GM12878 (cell line): ENCODE data around the gene RELL2. TPM values are rescaled to one million over a fixed set of nuclear protein-coding genes. Genes with fewer than 3 reads are reported as not detected.
A peak's percentile ranks its signal among the peaks of the same experiment; 100 is the strongest.

Source experiments
- CBX3 ChIP-seq: fragments of 200-600 bp; sonication (generic); IDR thresholded peaks from 2 replicates; pipeline ENCODE4 v1.6.1; 2016; ENCODE audit warnings: low read depth, borderline replicate concordance
- CREB1 ChIP-seq: IDR thresholded peaks from 2 replicates; pipeline ENCODE4 v1.6.1; 2012; ENCODE audit warnings: low read depth, mild to moderate bottlenecking, inconsistent platforms
- EGR1 ChIP-seq, 2 experiments: IDR thresholded peaks; 1 replicate in 1 of 2; 2 replicates in 1 of 2; pipeline ENCODE4 v1.6.1; 2011 to 2012; ENCODE audit warnings: low read depth in 2 of 2, low read length in 2 of 2, borderline replicate concordance in 1 of 2, mild to moderate bottlenecking in 1 of 2, moderate library complexity in 1 of 2
- EP300 ChIP-seq, 2 experiments: fragments of 150-350 bp in 1 of 2; IDR thresholded peaks; 2 replicates each; pipeline ENCODE4 v1.6.1; 2011 to 2012; ENCODE audit warnings: low read depth in 2 of 2, low read length in 2 of 2, borderline replicate concordance in 1 of 2, improper control_type of control experiment in 1 of 2, inconsistent platforms in 1 of 2; ENCODE audit not compliant: control insufficient read depth in 1 of 2
- ETV6 ChIP-seq, 2 experiments: fragments of 450-650 bp in 1 of 2; IDR thresholded peaks in 1 of 2; conservative IDR thresholded peaks in 1 of 2; 2 replicates each; pipeline ENCODE4 v1.6.1; 2014; ENCODE audit warnings: antibody characterized with exemption in 1 of 2, borderline replicate concordance in 1 of 2, low read depth in 1 of 2, mild to moderate bottlenecking in 1 of 2, moderate library complexity in 1 of 2
- FOS ChIP-seq: IDR thresholded peaks from 3 replicates; pipeline ENCODE4 v1.6.1; 2011; ENCODE audit warnings: borderline replicate concordance; ENCODE audit not compliant: insufficient read length; ENCODE audit errors: extremely low read depth
- GABPA ChIP-seq: IDR thresholded peaks from 2 replicates; pipeline ENCODE4 v1.6.1; 2014; ENCODE audit warnings: antibody characterized with exemption, low read depth, mild to moderate bottlenecking, inconsistent platforms
- MTA3 ChIP-seq: IDR thresholded peaks from 2 replicates; pipeline ENCODE4 v1.6.1; 2012; ENCODE audit warnings: low read length, inconsistent platforms, borderline replicate concordance
- SRF ChIP-seq, 2 experiments: IDR thresholded peaks; 2 replicates each; pipeline ENCODE4 v1.6.1; 2011; ENCODE audit warnings: low read depth in 2 of 2, low read length in 2 of 2, mild to moderate bottlenecking in 1 of 2, moderate library complexity in 1 of 2
- SUPT20H ChIP-seq: IDR thresholded peaks from 2 replicates; pipeline ENCODE4 v1.6.1; 2011; ENCODE audit warnings: low read depth, mild to moderate bottlenecking, low read length, moderate library complexity, borderline replicate concordance; ENCODE audit not compliant: control insufficient read depth
- polyA plus RNA-seq, 11 experiments: library from polyadenylated mRNA; depleted of rRNA in 4 of 11; unstranded in 6 of 11; stranded (reverse) in 5 of 11; fragments of >200 nt; fragmentation: Nextera tagmentation in 4 of 11; fragmentation: Illumina TruSeq in 1 of 11; extraction: Ambion mirVana in 4 of 11; extraction: Trizol in 1 of 11; gene quantifications; 1 replicate in 1 of 11; 2 replicates in 10 of 11; pipeline versions ENCODE4 v1.2.1 to v1.2.3, GENCODE V29; 2011 to 2016; ENCODE audit warnings: inconsistent platforms in 2 of 11, missing spikeins in 2 of 11, low read depth in 1 of 11
- total RNA-seq, 4 experiments: library from RNA; depleted of rRNA in 3 of 4; stranded (reverse); fragments of >200 nt in 3 of 4; fragmentation: Illumina TruSeq in 1 of 4; extraction: Trizol in 1 of 4; gene quantifications; 2 replicates each; pipeline versions ENCODE4 v1.2.1 to v1.2.3, GENCODE V29; 2013 to 2021
- TF ChIP-seq, protein P1 (sequence below): fragments of 450-650 bp; IDR thresholded peaks from 2 replicates; pipeline ENCODE4 v1.6.1; 2014; ENCODE audit warnings: mild to moderate bottlenecking
- TF ChIP-seq, protein P2 (sequence below): fragments of 450-650 bp; formaldehyde crosslinking; IDR thresholded peaks from 2 replicates; pipeline ENCODE4 v1.4.0; 2022; ENCODE audit warnings: mild to moderate bottlenecking, moderate library complexity
- TF ChIP-seq, protein P3 (sequence below): fragments of 450-650 bp; IDR thresholded peaks from 2 replicates; pipeline ENCODE4 v1.6.1; 2016; ENCODE audit warnings: mild to moderate bottlenecking, moderate library complexity, borderline replicate concordance
- TF ChIP-seq, protein P4 (sequence below): fragments of 450-650 bp; IDR thresholded peaks from 2 replicates; pipeline ENCODE4 v1.6.1; 2017; ENCODE audit warnings: mild to moderate bottlenecking, moderate library complexity

The RELL2 gene
- total and polyA plus RNA-seq, 10 of the 15 experiments (the other 5 are each of a cell fraction or from before 2014, with no cell fraction given) = 0.23 to 21.4 (median 7.1) TPM

DNA sequence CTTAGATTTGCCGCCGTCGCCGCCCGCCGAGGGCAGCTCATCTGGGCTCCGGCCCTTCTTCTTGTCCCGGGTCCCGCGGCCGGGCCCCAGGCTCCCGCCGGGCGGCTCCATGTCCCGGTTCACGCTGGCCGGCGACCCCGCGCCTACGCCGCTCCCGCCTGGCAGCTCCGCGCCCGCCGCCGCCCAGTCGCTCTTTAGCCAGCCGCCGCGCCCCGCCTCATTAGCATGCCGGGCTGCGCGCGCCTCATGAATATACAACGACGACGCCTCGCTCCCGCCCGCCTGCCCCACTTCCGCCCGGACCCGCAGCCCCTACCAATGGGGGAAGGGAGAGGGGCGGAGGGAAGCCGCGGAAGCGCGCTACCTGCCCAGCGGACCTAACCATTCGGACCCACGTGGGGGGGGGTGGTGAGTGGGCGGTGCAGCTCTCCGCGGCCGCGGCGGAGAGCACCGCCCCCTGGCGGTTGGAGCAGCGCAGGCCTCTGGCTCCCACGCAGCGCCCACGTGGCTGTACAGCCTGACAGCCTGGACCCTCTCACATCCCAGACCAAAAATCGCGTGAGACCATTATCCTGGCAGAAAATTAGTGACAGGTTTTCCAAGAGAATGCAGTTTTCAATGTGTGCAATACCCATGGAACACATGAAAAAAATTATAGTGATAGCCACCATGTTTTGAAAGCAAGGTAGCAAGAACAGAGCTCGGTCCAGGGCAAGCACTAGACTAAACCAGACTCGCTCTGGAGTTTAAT, 17.8 kb upstream of the RELL2 start, which contains the start of gene DIAPH1 (continued):
- TF ChIP-seq MTA3 (no peak; the same call in 1 of the 2 replicates), ETV6 (conservative IDR thresholded peaks at IDR 0.05 in 1 of 2, IDR thresholded peaks at IDR 0.05 in 1 of 2; ENCODE audit: borderline replicate concordance in 1 of 2, low read depth in 1 of 2) (no peak), GABPA (peak; percentile 79), CREB1 (peak; percentile 85), EP300 (IDR thresholded peaks at IDR 0.05; ENCODE audit: borderline replicate concordance in 1 of 2, control insufficient read depth in 1 of 2, low read depth in 2 of 2, low read length in 2 of 2) (peak in 1 of 2 experiments; percentile 55; a peak in 2 of 4 replicates), SUPT20H (no peak), FOS (no peak), CBX3 (no peak), EGR1 (IDR thresholded peaks at IDR 0.05; ENCODE audit: borderline replicate concordance in 1 of 2, low read depth in 2 of 2, low read length in 2 of 2) (peak; percentile 91 to 100), SRF (IDR thresholded peaks at IDR 0.05; ENCODE audit: low read depth in 2 of 2, low read length in 2 of 2) (peak in 1 of 2 experiments; percentile 54; a peak in 1 of 4 replicates)
- TF ChIP-seq, protein P1, sequence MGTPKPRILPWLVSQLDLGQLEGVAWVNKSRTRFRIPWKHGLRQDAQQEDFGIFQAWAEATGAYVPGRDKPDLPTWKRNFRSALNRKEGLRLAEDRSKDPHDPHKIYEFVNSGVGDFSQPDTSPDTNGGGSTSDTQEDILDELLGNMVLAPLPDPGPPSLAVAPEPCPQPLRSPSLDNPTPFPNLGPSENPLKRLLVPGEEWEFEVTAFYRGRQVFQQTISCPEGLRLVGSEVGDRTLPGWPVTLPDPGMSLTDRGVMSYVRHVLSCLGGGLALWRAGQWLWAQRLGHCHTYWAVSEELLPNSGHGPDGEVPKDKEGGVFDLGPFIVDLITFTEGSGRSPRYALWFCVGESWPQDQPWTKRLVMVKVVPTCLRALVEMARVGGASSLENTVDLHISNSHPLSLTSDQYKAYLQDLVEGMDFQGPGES = peak; percentile 41; the same call in 1 of the 2 replicates
- TF ChIP-seq, protein P2, sequence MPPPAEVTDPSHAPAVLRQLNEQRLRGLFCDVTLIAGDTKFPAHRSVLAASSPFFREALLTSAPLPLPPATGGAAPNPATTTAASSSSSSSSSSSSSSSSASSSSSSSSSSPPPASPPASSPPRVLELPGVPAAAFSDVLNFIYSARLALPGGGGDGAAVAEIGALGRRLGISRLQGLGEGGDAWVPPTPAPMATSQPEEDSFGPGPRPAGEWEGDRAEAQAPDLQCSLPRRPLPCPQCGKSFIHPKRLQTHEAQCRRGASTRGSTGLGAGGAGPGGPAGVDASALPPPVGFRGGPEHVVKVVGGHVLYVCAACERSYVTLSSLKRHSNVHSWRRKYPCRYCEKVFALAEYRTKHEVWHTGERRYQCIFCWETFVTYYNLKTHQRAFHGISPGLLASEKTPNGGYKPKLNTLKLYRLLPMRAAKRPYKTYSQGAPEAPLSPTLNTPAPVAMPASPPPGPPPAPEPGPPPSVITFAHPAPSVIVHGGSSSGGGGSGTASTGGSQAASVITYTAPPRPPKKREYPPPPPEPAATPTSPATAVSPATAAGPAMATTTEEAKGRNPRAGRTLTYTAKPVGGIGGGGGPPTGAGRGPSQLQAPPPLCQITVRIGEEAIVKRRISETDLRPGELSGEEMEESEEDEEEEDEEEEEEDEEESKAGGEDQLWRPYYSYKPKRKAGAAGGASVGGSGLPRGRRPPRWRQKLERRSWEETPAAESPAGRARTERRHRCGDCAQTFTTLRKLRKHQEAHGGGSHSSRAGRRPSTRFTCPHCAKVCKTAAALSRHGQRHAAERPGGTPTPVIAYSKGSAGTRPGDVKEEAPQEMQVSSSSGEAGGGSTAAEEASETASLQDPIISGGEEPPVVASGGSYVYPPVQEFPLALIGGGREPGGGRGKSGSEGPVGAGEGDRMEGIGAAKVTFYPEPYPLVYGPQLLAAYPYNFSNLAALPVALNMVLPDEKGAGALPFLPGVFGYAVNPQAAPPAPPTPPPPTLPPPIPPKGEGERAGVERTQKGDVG (CRISPR knock-in tag) = no peak
- TF ChIP-seq, protein P3, sequence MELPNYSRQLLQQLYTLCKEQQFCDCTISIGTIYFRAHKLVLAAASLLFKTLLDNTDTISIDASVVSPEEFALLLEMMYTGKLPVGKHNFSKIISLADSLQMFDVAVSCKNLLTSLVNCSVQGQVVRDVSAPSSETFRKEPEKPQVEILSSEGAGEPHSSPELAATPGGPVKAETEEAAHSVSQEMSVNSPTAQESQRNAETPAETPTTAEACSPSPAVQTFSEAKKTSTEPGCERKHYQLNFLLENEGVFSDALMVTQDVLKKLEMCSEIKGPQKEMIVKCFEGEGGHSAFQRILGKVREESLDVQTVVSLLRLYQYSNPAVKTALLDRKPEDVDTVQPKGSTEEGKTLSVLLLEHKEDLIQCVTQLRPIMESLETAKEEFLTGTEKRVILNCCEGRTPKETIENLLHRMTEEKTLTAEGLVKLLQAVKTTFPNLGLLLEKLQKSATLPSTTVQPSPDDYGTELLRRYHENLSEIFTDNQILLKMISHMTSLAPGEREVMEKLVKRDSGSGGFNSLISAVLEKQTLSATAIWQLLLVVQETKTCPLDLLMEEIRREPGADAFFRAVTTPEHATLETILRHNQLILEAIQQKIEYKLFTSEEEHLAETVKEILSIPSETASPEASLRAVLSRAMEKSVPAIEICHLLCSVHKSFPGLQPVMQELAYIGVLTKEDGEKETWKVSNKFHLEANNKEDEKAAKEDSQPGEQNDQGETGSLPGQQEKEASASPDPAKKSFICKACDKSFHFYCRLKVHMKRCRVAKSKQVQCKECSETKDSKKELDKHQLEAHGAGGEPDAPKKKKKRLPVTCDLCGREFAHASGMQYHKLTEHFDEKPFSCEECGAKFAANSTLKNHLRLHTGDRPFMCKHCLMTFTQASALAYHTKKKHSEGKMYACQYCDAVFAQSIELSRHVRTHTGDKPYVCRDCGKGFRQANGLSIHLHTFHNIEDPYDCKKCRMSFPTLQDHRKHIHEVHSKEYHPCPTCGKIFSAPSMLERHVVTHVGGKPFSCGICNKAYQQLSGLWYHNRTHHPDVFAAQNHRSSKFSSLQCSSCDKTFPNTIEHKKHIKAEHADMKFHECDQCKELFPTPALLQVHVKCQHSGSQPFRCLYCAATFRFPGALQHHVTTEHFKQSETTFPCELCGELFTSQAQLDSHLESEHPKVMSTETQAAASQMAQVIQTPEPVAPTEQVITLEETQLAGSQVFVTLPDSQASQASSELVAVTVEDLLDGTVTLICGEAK = peak; percentile 35; the same call in 1 of the 2 replicates
- TF ChIP-seq, protein P4, sequence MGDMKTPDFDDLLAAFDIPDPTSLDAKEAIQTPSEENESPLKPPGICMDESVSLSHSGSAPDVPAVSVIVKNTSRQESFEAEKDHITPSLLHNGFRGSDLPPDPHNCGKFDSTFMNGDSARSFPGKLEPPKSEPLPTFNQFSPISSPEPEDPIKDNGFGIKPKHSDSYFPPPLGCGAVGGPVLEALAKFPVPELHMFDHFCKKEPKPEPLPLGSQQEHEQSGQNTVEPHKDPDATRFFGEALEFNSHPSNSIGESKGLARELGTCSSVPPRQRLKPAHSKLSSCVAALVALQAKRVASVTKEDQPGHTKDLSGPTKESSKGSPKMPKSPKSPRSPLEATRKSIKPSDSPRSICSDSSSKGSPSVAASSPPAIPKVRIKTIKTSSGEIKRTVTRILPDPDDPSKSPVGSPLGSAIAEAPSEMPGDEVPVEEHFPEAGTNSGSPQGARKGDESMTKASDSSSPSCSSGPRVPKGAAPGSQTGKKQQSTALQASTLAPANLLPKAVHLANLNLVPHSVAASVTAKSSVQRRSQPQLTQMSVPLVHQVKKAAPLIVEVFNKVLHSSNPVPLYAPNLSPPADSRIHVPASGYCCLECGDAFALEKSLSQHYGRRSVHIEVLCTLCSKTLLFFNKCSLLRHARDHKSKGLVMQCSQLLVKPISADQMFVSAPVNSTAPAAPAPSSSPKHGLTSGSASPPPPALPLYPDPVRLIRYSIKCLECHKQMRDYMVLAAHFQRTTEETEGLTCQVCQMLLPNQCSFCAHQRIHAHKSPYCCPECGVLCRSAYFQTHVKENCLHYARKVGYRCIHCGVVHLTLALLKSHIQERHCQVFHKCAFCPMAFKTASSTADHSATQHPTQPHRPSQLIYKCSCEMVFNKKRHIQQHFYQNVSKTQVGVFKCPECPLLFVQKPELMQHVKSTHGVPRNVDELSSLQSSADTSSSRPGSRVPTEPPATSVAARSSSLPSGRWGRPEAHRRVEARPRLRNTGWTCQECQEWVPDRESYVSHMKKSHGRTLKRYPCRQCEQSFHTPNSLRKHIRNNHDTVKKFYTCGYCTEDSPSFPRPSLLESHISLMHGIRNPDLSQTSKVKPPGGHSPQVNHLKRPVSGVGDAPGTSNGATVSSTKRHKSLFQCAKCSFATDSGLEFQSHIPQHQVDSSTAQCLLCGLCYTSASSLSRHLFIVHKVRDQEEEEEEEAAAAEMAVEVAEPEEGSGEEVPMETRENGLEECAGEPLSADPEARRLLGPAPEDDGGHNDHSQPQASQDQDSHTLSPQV = peak; percentile 93
